ENCODE measurements around the gene SLC25A36. TPM values are rescaled to one million over a fixed set of nuclear protein-coding genes. Genes with fewer than 3 reads are reported as not detected.
"Not testable (repeated sequence)": the region's sequence is repeated elsewhere in the genome, so short reads cannot be mapped to it uniquely, and the experiment has no call there.

SLC25A36 gene
- total RNA-seq, 1 donor from 2014 or later = 67.7 TPM

- intact Hi-C loops (cut with micrococcal nuclease) = loop anchor here (5.0 kb wide), 2 partner anchors 95 to 180 kb away; no protein-coding TSS in a partner anchor
- no peak for DNase-seq
- Histone ChIP-seq H3K9me3 (replicated peaks) (no peaks in the 10 kb centered on the region), H3K4me1 (peaks cover 11% of the 10 kb centered on the region), H3K27ac (replicated peaks) (no peak overlapping the region), H3K4me3 (no peak overlapping the region), H3K27me3 (ENCODE audit: low read depth) (peaks cover 21% of the 10 kb centered on the region), H3K36me3 (no peaks in the 10 kb centered on the region)
- TF ChIP-seq, protein P1, sequence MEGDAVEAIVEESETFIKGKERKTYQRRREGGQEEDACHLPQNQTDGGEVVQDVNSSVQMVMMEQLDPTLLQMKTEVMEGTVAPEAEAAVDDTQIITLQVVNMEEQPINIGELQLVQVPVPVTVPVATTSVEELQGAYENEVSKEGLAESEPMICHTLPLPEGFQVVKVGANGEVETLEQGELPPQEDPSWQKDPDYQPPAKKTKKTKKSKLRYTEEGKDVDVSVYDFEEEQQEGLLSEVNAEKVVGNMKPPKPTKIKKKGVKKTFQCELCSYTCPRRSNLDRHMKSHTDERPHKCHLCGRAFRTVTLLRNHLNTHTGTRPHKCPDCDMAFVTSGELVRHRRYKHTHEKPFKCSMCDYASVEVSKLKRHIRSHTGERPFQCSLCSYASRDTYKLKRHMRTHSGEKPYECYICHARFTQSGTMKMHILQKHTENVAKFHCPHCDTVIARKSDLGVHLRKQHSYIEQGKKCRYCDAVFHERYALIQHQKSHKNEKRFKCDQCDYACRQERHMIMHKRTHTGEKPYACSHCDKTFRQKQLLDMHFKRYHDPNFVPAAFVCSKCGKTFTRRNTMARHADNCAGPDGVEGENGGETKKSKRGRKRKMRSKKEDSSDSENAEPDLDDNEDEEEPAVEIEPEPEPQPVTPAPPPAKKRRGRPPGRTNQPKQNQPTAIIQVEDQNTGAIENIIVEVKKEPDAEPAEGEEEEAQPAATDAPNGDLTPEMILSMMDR (IDR thresholded peaks at IDR 0.05; ENCODE audit: borderline replicate concordance) = no peak
Measured at GRCh38 chr3:141011997-141012262, 70.3 kb downstream of the SLC25A36 start.

- H3K4me1 ChIP-seq = peaks cover 11% of the 10 kb centered on the region
- no peak for DNase-seq
- H3K27ac ChIP-seq (replicated peaks) = peak overlapping the region; percentile 44
- no peaks in the 10 kb centered on the region for H3K36me3 ChIP-seq
- TF ChIP-seq, protein P1 (IDR thresholded peaks at IDR 0.05; ENCODE audit: borderline replicate concordance) = no peak
- intact Hi-C loops (cut with micrococcal nuclease) = loop anchor here (5.0 kb wide), 2 partner anchors 95 to 180 kb away; no protein-coding TSS in a partner anchor
- H3K4me3 ChIP-seq = no peak overlapping the region
- H3K27me3 ChIP-seq (ENCODE audit: low read depth) = peaks cover 21% of the 10 kb centered on the region
- no peaks in the 10 kb centered on the region for H3K9me3 ChIP-seq (replicated peaks)
Measured at GRCh38 chr3:141012571-141012970, 70.9 kb downstream of the SLC25A36 start.

DNA sequence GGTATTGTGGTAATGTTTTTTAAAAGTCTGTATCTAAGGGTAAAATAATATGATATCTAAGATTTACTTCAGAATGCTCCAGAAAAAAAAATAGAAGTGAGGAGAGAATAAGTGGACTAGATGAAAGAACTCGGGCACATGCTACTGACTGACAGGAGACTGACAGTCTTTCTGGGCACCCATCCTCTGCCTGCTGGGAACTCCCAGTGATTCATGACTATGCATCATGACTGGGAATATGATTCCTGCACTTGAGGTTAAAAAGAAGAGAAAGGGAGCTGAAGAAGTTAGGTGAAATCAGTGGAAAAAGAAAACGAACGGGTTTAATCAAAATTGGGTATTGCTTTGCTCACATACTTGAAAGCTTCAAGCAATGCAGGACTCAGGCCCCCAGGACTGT, 73.8 kb downstream of the SLC25A36 start:
- no peak overlapping the region for H3K27ac ChIP-seq (replicated peaks)
- DNase-seq = no peak
- intact Hi-C loops (cut with micrococcal nuclease) = no loop called here

GRCh38 chr3:141017366-141018322, 76.0 kb downstream of the SLC25A36 start:
- H3K4me3 ChIP-seq; intact Hi-C loops (cut with micrococcal nuclease); H3K27ac ChIP-seq (replicated peaks); DNase-seq; H3K9me3 ChIP-seq (replicated peaks); H3K4me1 ChIP-seq; H3K27me3 ChIP-seq (ENCODE audit: low read depth); H3K36me3 ChIP-seq: not testable (repeated sequence)

More for the DNA sequence above, 73.8 kb downstream of the SLC25A36 start:
- peaks cover under 1% of the 10 kb centered on the region for H3K27me3 ChIP-seq (ENCODE audit: low read depth)
- H3K4me1 ChIP-seq = peaks cover 11% of the 10 kb centered on the region
- TF ChIP-seq, protein P1 (IDR thresholded peaks at IDR 0.05; ENCODE audit: borderline replicate concordance) = no peak
- no peaks in the 10 kb centered on the region for H3K9me3 ChIP-seq (replicated peaks)
- H3K36me3 ChIP-seq = no peaks in the 10 kb centered on the region
- H3K4me3 ChIP-seq = no peak overlapping the region

GRCh38 chr3:141019244-141019643, 77.6 kb downstream of the SLC25A36 start:
- intact Hi-C loops (cut with micrococcal nuclease) = no loop called here
- no peak overlapping the region for H3K4me3 ChIP-seq
- H3K27ac ChIP-seq (replicated peaks) = no peak overlapping the region
- no peaks in the 10 kb centered on the region for H3K4me1 ChIP-seq
- DNase-seq = no peak
- H3K36me3 ChIP-seq = no peaks in the 10 kb centered on the region
- TF ChIP-seq, protein P1 (IDR thresholded peaks at IDR 0.05; ENCODE audit: borderline replicate concordance) = no peak
- no peaks in the 10 kb centered on the region for H3K27me3 ChIP-seq (ENCODE audit: low read depth)
- H3K9me3 ChIP-seq (replicated peaks) = no peaks in the 10 kb centered on the region
